Measurements from ENCODE around the gene NEK7. TPM values are rescaled to one million over a fixed set of nuclear protein-coding genes. Genes with fewer than 3 reads are reported as not detected.

Gene NEK7
- total and polyA plus RNA-seq, 2 of the 8 experiments (the other 6 are each of a cell fraction or from before 2014, with no cell fraction given) = 5.1 to 10.0 TPM

DNA sequence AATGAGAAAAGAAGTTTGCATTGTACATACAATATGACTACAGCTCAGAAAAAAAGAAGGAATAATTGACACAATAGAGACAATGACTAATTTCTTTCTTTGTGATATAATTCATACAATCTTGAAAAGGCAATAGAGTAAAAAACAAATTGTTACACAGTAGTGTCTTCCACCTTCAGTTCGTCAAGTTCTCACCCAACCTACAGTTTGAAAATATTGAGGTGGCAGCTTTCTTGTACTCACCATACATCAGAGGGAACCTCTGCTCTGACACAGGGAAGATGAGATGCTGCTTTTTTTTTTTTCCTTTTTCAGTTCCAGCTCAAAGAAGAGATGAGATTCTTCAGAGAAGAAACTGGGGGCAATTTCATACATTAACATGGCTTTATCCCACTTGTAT is 210.5 kb downstream of the NEK7 start:
- Histone ChIP-seq H2BK15ac (ENCODE audit: low read length) (no peak overlapping the region), H2BK12ac (ENCODE audit: low read depth, low read length) (no peak overlapping the region), H3K9me3 (ENCODE audit: insufficient read depth in 2 of 2, low read depth in 1 of 2, low read length in 1 of 2) (0 out of 4 replicates have a peak, but pooled peaks cover 0 to 3% of the 10 kb centered on the region in 2 experiments), H3K79me1 (ENCODE audit: low read depth, low read length) (no peaks in the 10 kb centered on the region), H4K20me1 (replicated peaks in 1 of 2; ENCODE audit: control insufficient read depth in 1 of 2, insufficient read depth in 2 of 2, low read length in 2 of 2) (no peaks in the 10 kb centered on the region), H2BK5ac (ENCODE audit: low read depth, low read length) (no peak overlapping the region), H3K4me2 (ENCODE audit: insufficient read depth in 1 of 2, low read depth in 2 of 2, low read length in 2 of 2) (no peak overlapping the region), H3K4ac (replicated peaks; ENCODE audit: insufficient read length, low read depth, low read length) (no peak overlapping the region), H3K27ac (ENCODE audit: low read depth, low read length) (no peak overlapping the region), H2BK120ac (replicated peaks; ENCODE audit: low read depth, low read length) (no peak overlapping the region), H3K23me2 (ENCODE audit: low read depth, low read length) (no peaks in the 10 kb centered on the region), H3K56ac (replicated peaks; ENCODE audit: insufficient read length, low read depth, low read length) (no peak overlapping the region), H3K79me2 (ENCODE audit: control insufficient read depth in 1 of 2, insufficient read depth in 2 of 2, low read length in 2 of 2) (no peaks in the 10 kb centered on the region), H3K4me1 (replicated peaks in 1 of 4; ENCODE audit: control insufficient read depth in 3 of 4, insufficient read depth in 4 of 4, low read length in 3 of 4) (no peaks in the 10 kb centered on the region), H2BK20ac (ENCODE audit: low read length) (no peak overlapping the region), H2AFZ (ENCODE audit: low read length) (no peak overlapping the region), H3K4me3 (ENCODE audit: extremely low read depth in 1 of 4, insufficient read depth in 2 of 4, low read depth in 3 of 4, low read length in 4 of 4) (no peak overlapping the region), H2AK5ac (ENCODE audit: low read depth, low read length) (no peak overlapping the region), H3K27me3 (replicated peaks in 1 of 4; ENCODE audit: control insufficient read depth in 3 of 4, extremely low read depth in 1 of 4, insufficient read depth in 3 of 4, low read length in 3 of 4) (no peaks in the 10 kb centered on the region), H4K91ac (replicated peaks; ENCODE audit: insufficient read length, low read length) (no peak overlapping the region), H3K14ac (ENCODE audit: insufficient read length) (no peak overlapping the region), H3K9ac (replicated peaks in 1 of 4; ENCODE audit: extremely low read depth in 1 of 4, low read depth in 3 of 4, low read length in 3 of 4) (no peak overlapping the region), H4K5ac (ENCODE audit: insufficient read length, low read depth, low read length) (no peak overlapping the region), H3K18ac (ENCODE audit: extremely low read depth, low read length) (no peak overlapping the region), H3K23ac (ENCODE audit: insufficient read length) (no peak overlapping the region), H4K8ac (ENCODE audit: extremely low read depth, insufficient read depth, low read length) (no peak overlapping the region), H3K36me3 (ENCODE audit: control insufficient read depth in 2 of 4, insufficient read depth in 4 of 4, low read length in 3 of 4) (no peaks in the 10 kb centered on the region)
- WGBS, 2 experiments (ENCODE audit: extremely low coverage in 1 of 2, insufficient coverage in 1 of 2, insufficient read length in 1 of 2, insufficient replicate concordance in 2 of 2, low coverage in 1 of 2, low lambda C conversion rate in 2 of 2, missing lambda C conversion rate in 1 of 2) = 88% methylated on average over 1 of the region's 1 CpG; no CpG with 5 or more reads in 1 of the 2 experiments
- ChIA-PET POLR2A (ENCODE audit: partially characterized antibody) (no interaction called here), CTCF (ENCODE audit: partially characterized antibody) (interaction anchor here (2.0 kb wide), 1 partner anchor 10 kb away, joined by 8 read pairs; no protein-coding TSS in a partner anchor)
- FAIRE-seq (no peak), DNase-seq (ENCODE audit: low read depth in 1 of 2, low spot score in 2 of 2) (no peak)
- TF ChIP-seq HDAC2 (IDR thresholded peaks at IDR 0.05; ENCODE audit: borderline replicate concordance in 1 of 2, low read depth in 2 of 2, low read length in 2 of 2) (no peak), SIN3A (conservative IDR thresholded peaks at IDR 0.05 in 1 of 2, IDR thresholded peaks at IDR 0.05 in 1 of 2; ENCODE audit: low read depth in 1 of 2, low read length in 2 of 2) (no peak), YY1 (IDR thresholded peaks at IDR 0.05; ENCODE audit: low read depth, low read length) (no peak), NANOG (IDR thresholded peaks at IDR 0.05; ENCODE audit: insufficient read depth, low read depth, low read length, poor library complexity, severe bottlenecking) (no peak), FOSL1 (IDR thresholded peaks at IDR 0.05; ENCODE audit: insufficient read depth, low read depth, low read length) (no peak), MAFK (IDR thresholded peaks at IDR 0.05; ENCODE audit: low read depth, low read length) (no peak), KDM1A (IDR thresholded peaks at IDR 0.05; ENCODE audit: borderline replicate concordance, low read length) (no peak), RFX5 (IDR thresholded peaks at IDR 0.05; ENCODE audit: borderline replicate concordance, low read depth, low read length) (no peak), CBX5 (IDR thresholded peaks at IDR 0.05; ENCODE audit: low read depth, low read length) (no peak), BCL11A (IDR thresholded peaks at IDR 0.05; ENCODE audit: low read depth in 2 of 2, low read length in 2 of 2) (no peak)
- TF ChIP-seq, protein P1, sequence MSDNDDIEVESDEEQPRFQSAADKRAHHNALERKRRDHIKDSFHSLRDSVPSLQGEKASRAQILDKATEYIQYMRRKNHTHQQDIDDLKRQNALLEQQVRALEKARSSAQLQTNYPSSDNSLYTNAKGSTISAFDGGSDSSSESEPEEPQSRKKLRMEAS (IDR thresholded peaks at IDR 0.05) = no peak
- TF ChIP-seq, protein P2, sequence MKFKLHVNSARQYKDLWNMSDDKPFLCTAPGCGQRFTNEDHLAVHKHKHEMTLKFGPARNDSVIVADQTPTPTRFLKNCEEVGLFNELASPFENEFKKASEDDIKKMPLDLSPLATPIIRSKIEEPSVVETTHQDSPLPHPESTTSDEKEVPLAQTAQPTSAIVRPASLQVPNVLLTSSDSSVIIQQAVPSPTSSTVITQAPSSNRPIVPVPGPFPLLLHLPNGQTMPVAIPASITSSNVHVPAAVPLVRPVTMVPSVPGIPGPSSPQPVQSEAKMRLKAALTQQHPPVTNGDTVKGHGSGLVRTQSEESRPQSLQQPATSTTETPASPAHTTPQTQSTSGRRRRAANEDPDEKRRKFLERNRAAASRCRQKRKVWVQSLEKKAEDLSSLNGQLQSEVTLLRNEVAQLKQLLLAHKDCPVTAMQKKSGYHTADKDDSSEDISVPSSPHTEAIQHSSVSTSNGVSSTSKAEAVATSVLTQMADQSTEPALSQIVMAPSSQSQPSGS (IDR thresholded peaks at IDR 0.05; ENCODE audit: low read length) = no peak

Data from H1 (cell line).